GM12892 (cell line): ENCODE results near the gene TNFRSF12A.
A peak's percentile ranks its signal among the peaks of the same experiment; 100 is the strongest.

Experiments
- POLR2A ChIP-seq: IDR thresholded peaks from 2 replicates; pipeline ENCODE4 v1.6.1; 2011; ENCODE audit warnings: low read depth, low read length, control low read depth
- POLR2AphosphoS5 ChIP-seq: IDR thresholded peaks from 2 replicates; pipeline ENCODE4 v1.6.1; 2011; ENCODE audit warnings: low read depth, low read length, control low read depth
- TAF1 ChIP-seq: IDR thresholded peaks from 2 replicates; pipeline ENCODE4 v1.6.1; 2011; ENCODE audit warnings: low read depth, mild to moderate bottlenecking, control low read depth, low read length, borderline replicate concordance

- TF ChIP-seq POLR2AphosphoS5 (no peak), POLR2A (peak; percentile 61; the same call in 1 of the 2 replicates), TAF1 (no peak)
Observed at GRCh38 chr16:3065069-3065741, 45.0 kb downstream of the TNFRSF12A start, which contains the start of gene IL32.
